SKM-1 (cell line): ENCODE measurements around the gene TCP10L.
A peak's percentile ranks its signal among the peaks of the same experiment; 100 is the strongest.
"Not testable (repeated sequence)": the region's sequence is repeated elsewhere in the genome, so short reads cannot be mapped to it uniquely, and the experiment has no call there.

Experiments
- DNase-seq: peaks from one replicate; lab custom pipeline; 2025; ENCODE audit not compliant: unreplicated experiment; lab: John Stamatoyannopoulos, UW

Gene TCP10L

GRCh38 chr21:32587120-32587519, 1.8 kb upstream of the TCP10L start:
- DNase-seq: no peak

GRCh38 chr21:32585970-32586369, 647 bp upstream of the TCP10L start:
- no peak for DNase-seq

GRCh38 chr21:32584472-32584871, 851 bp downstream of the TCP10L start:
- DNase-seq: no peak

GRCh38 chr21:32581732-32582131, 3.6 kb downstream of the TCP10L start:
- DNase-seq: no peak

- no peak for DNase-seq
Measured at GRCh38 chr21:32580949-32581348, 4.4 kb downstream of the TCP10L start.

- peak; percentile 4 for DNase-seq
Measured at GRCh38 chr21:32578107-32578691, 7.1 kb downstream of the TCP10L start.

GRCh38 chr21:32576011-32576410, 9.3 kb downstream of the TCP10L start:
- DNase-seq: no peak

- no peak for DNase-seq
Measured at GRCh38 chr21:32574946-32575925, 10.1 kb downstream of the TCP10L start.

- no peak for DNase-seq
Measured at GRCh38 chr21:32572574-32573420, 12.5 kb downstream of the TCP10L start.

- no peak for DNase-seq
Measured at GRCh38 chr21:32570456-32570855, 14.9 kb downstream of the TCP10L start.

GRCh38 chr21:32569261-32570230, 15.8 kb downstream of the TCP10L start:
- peak; percentile 70 for DNase-seq

GRCh38 chr21:32567626-32568025, 17.7 kb downstream of the TCP10L start:
- DNase-seq: no peak

- DNase-seq: no peak
Measured at GRCh38 chr21:32566741-32567389, 18.5 kb downstream of the TCP10L start.

GRCh38 chr21:32565856-32566465, 19.4 kb downstream of the TCP10L start:
- no peak for DNase-seq

GRCh38 chr21:32562915-32563314, 22.4 kb downstream of the TCP10L start:
- DNase-seq: no peak

- DNase-seq: no peak
Measured at GRCh38 chr21:32562426-32562825, 22.9 kb downstream of the TCP10L start.

GRCh38 chr21:32561476-32561875, 23.8 kb downstream of the TCP10L start:
- DNase-seq: not testable (repeated sequence)

GRCh38 chr21:32560896-32561295, 24.4 kb downstream of the TCP10L start:
- no peak for DNase-seq

GRCh38 chr21:32559006-32559610, 26.2 kb downstream of the TCP10L start:
- DNase-seq: no peak
